A549 (cell line): ENCODE results near the gene SHC4. TPM values are rescaled to one million over a fixed set of nuclear protein-coding genes. Genes with fewer than 3 reads are reported as not detected.

Source experiments
- ATAC-seq, 2 experiments: fragments of 200-7000 bp in 1 of 2; fragments of >200 bp in 1 of 2; cut with Nextera tagmentation in 1 of 2; cut with Tn5 transposase in 1 of 2; 3 replicates each; pipeline versions ENCODE4 v1.8.0 to v1.9.1; 2018 to 2020; ENCODE audit warnings: mild to moderate bottlenecking in 1 of 2, moderate library complexity in 1 of 2
- CTCF ChIA-PET: fragments of 300-600 bp; sonication (Branson Sonifier 250); formaldehyde crosslinking; extraction: SDS; loops from one replicate; lab custom pipeline; 2021; ENCODE audit warnings: antibody characterized with exemption, inconsistent platforms; lab: Yijun Ruan, JAX
- POLR2A ChIA-PET: fragments of 350-600 bp; formaldehyde crosslinking; extraction: SDS; loops from one replicate; lab custom pipeline; 2021; ENCODE audit warnings: antibody characterized with exemption, inconsistent platforms; lab: Yijun Ruan, JAX
- DNase-seq, 2 experiments: peaks; one replicate each; pipeline versions ENCODE4 v3.0.0 to v3.0.0-alpha.2; 2011 to 2016; ENCODE audit warnings: low read depth in 1 of 2, low spot score in 1 of 2
- FAIRE-seq: peaks from 2 replicates; lab custom pipeline; 2011; peaks lifted over from hg19 to GRCh38; lab: Jason Lieb, UNC
- H3K27ac ChIP-seq, 2 experiments: fragments of >200 bp; sonication (Bioruptor Twin); formaldehyde crosslinking; 3 replicates each; pipeline ENCODE4 v1.5.1; 2016 to 2017
- H3K4me1 ChIP-seq: fragments of >200 bp; sonication (Bioruptor Twin); formaldehyde crosslinking; 3 replicates; pipeline ENCODE4 v1.6.1; 2016
- H3K4me2 ChIP-seq: fragments of >200 bp; sonication (Bioruptor Twin); formaldehyde crosslinking; 3 replicates; pipeline ENCODE4 v1.6.1; 2016
- H3K4me3 ChIP-seq: fragments of >200 bp; sonication (Bioruptor Twin); formaldehyde crosslinking; 3 replicates; pipeline ENCODE4 v1.5.1; 2016
- H3K9me3 ChIP-seq: fragments of >200 bp; sonication (Bioruptor Twin); formaldehyde crosslinking; 3 replicates; pipeline ENCODE4 v1.6.1; 2016
- BHLHE40 ChIP-seq: IDR thresholded peaks from 2 replicates; pipeline ENCODE4 v1.6.1; 2012; ENCODE audit warnings: low read depth, low read length, inconsistent platforms
- CHD2 ChIP-seq: fragments of 150-350 bp; IDR thresholded peaks from 2 replicates; pipeline ENCODE4 v1.6.1; 2014; ENCODE audit warnings: low read length; ENCODE audit not compliant: partially characterized antibody
- FOSB ChIP-seq: fragments of 250-450 bp; sonication (Bioruptor Pico); IDR thresholded peaks from 2 replicates; pipeline ENCODE4 v1.5.0; 2020; ENCODE audit warnings: mild to moderate bottlenecking, moderate library complexity
- FOXS1 ChIP-seq: fragments of 250-450 bp; sonication (Bioruptor Pico); IDR thresholded peaks from 2 replicates; pipeline ENCODE4 v1.5.0; 2020; ENCODE audit warnings: mild to moderate bottlenecking, moderate library complexity
- HDAC2 ChIP-seq: fragments of 200-600 bp; sonication (generic); IDR thresholded peaks from 2 replicates; pipeline ENCODE4 v1.6.1; 2016
- KDM1A ChIP-seq: fragments of 200-600 bp; sonication (generic); IDR thresholded peaks from 2 replicates; pipeline ENCODE4 v1.6.1; 2016; ENCODE audit warnings: low read depth, mild to moderate bottlenecking
- POLR2AphosphoS2 ChIP-seq: conservative IDR thresholded peaks from 2 replicates; pipeline ENCODE4 v1.6.1; 2012; ENCODE audit warnings: low read length, improper control_type of control experiment, inconsistent platforms
- RAD21 ChIP-seq, 2 experiments: fragments of >200 bp in 1 of 2; sonication (Bioruptor Twin) in 1 of 2; formaldehyde crosslinking in 1 of 2; IDR thresholded peaks in 1 of 2; conservative IDR thresholded peaks in 1 of 2; 2 replicates in 1 of 2; 3 replicates in 1 of 2; pipeline ENCODE4 v1.6.1; 2012 to 2018; ENCODE audit warnings: inconsistent platforms in 1 of 2
- ZFP36 ChIP-seq: fragments of 450-650 bp; IDR thresholded peaks from 2 replicates; pipeline ENCODE4 v1.6.1; 2014; ENCODE audit warnings: borderline replicate concordance; ENCODE audit not compliant: partially characterized antibody
- ZNF302 ChIP-seq: fragments of 250-450 bp; sonication (Bioruptor Pico); IDR thresholded peaks from 2 replicates; pipeline ENCODE4 v1.9.0; 2021; ENCODE audit warnings: inconsistent platforms, mild to moderate bottlenecking, moderate library complexity
- WGBS: methylation state at CpG from one replicate; pipeline ENCODE4 v1.1.6; 2017; ENCODE audit errors: missing lambda C conversion rate; 5-methylcytosine and 5-hydroxymethylcytosine counted together
- polyA plus RNA-seq, 4 experiments: library from polyadenylated mRNA; depleted of rRNA in 3 of 4; stranded (reverse); fragments of >200 nt; fragmentation: RNase III in 1 of 4; extraction: RNeasy Plus Mini Kit Qiagen cat#74134 plus additional on column Dnase treatment in 1 of 4; gene quantifications; 2 replicates in 3 of 4; 3 replicates in 1 of 4; pipeline ENCODE4 v1.2.3, GENCODE V29; 2011 to 2017
- TF ChIP-seq, protein P1 (sequence below): fragments of >200 bp; sonication (Bioruptor Twin); formaldehyde crosslinking; IDR thresholded peaks from 2 replicates; pipeline ENCODE4 v1.6.1; 2016
- TF ChIP-seq, protein P2 (sequence below): IDR thresholded peaks from 2 replicates; pipeline ENCODE4 v1.6.1; 2012
- TF ChIP-seq, protein P3 (sequence below): IDR thresholded peaks from 2 replicates; pipeline ENCODE4 v1.6.1; 2012; ENCODE audit warnings: low read depth, borderline replicate concordance
- TF ChIP-seq, protein P4 (sequence below): fragments of 450-650 bp; IDR thresholded peaks from 2 replicates; pipeline ENCODE4 v1.6.1; 2014; ENCODE audit warnings: antibody characterized with exemption
- TF ChIP-seq, protein P5 (sequence below): fragments of 150-350 bp; IDR thresholded peaks from 2 replicates; pipeline ENCODE4 v1.6.1; 2014; ENCODE audit warnings: low read depth, mild to moderate bottlenecking, low read length
- TF ChIP-seq, protein P6 (sequence below): fragments of >200 bp; sonication (Bioruptor Twin); formaldehyde crosslinking; IDR thresholded peaks from 3 replicates; pipeline ENCODE4 v1.6.1; 2016
- TF ChIP-seq, protein P7 (sequence below): fragments of 200-600 bp; sonication (generic); IDR thresholded peaks from 2 replicates; pipeline ENCODE4 v1.6.1; 2016; ENCODE audit warnings: antibody characterized with exemption, mild to moderate bottlenecking, moderate library complexity
- TF ChIP-seq, protein P8 (sequence below): fragments of 250-450 bp; sonication (Bioruptor Pico); IDR thresholded peaks from 2 replicates; pipeline ENCODE4 v1.5.0; 2020; ENCODE audit warnings: low read depth, mild to moderate bottlenecking, moderate library complexity

SHC4 gene
- polyA plus RNA-seq, 2 of the 4 experiments (the other 2 are of a cell fraction), result 0.08 to 0.16 TPM

DNA sequence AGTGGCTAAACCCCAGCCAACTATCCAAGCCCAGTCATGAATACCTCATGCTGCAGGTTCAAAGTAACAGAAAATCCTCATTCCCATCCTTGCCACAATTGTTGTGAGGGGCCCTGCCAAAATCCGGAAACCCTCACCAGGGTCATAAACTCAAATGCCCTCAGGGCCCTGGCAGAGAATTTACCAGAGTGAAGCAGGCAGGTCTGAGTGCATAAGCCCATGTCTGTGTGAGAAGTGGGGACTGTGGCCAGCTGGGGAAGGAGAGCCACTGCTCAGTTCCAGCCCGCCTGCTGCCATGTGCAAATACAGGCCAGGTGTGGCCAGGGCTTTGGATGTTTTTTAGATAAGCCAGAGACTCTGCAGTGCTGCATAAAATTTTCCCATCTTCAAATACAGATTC lies 159.8 kb downstream of the SHC4 start:
- ATAC-seq, result no peak
- TF ChIP-seq, protein P1, sequence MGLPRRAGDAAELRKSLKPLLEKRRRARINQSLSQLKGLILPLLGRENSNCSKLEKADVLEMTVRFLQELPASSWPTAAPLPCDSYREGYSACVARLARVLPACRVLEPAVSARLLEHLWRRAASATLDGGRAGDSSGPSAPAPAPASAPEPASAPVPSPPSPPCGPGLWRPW, result no peak
- TF ChIP-seq, protein P2, sequence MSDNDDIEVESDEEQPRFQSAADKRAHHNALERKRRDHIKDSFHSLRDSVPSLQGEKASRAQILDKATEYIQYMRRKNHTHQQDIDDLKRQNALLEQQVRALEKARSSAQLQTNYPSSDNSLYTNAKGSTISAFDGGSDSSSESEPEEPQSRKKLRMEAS, result no peak
- TF ChIP-seq, protein P3, sequence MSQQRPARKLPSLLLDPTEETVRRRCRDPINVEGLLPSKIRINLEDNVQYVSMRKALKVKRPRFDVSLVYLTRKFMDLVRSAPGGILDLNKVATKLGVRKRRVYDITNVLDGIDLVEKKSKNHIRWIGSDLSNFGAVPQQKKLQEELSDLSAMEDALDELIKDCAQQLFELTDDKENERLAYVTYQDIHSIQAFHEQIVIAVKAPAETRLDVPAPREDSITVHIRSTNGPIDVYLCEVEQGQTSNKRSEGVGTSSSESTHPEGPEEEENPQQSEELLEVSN, result no peak
- no peak for TF ChIP-seq BHLHE40
- no peak for TF ChIP-seq KDM1A
- no peak for TF ChIP-seq RAD21 (conservative IDR thresholded peaks at IDR 0.05 in 1 of 2, IDR thresholded peaks at IDR 0.05 in 1 of 2)
- TF ChIP-seq, all 56 proteins: peak for 0
- DNase-seq, result no peak
- no peaks in the 10 kb centered on the region for H3K9me3 ChIP-seq
- H3K4me2 ChIP-seq, result no peak overlapping the region
- no peak overlapping the region for H3K27ac ChIP-seq
- peaks cover 10% of the 10 kb centered on the region; the same call in 2 of the 3 replicates for H3K4me1 ChIP-seq
- 86% methylated on average over 2 of the region's 2 CpGs for WGBS
- no peak overlapping the region for H3K4me3 ChIP-seq
- ChIA-PET POLR2A (no interaction called here), CTCF (interaction anchor here (1.0 to 2.2 kb wide), 3 partner anchors 13 to 446 kb away, joined by 3 to 7 read pairs (median 3); no protein-coding TSS in a partner anchor)
- FAIRE-seq, result no peak

DNA sequence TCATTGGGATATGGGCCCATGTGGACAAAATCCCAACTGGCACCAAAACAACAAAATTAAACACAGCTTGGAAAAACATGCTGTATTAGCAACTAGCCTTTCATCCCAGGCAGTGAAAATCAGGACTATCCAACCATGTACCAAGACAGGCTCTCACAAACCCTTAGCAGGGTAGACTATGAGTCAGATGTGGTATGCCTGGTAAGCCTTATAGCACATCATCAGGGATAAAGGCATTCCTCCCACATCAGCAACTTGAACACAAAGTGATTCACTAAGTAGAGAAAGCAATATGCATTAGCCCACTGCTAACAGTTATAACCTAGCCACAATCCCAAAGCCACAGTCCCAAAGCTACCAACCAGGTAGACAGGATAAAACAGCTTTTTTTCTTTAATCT lies 160.9 kb downstream of the SHC4 start:
- Histone ChIP-seq H3K4me1 (peaks cover 8% of the 10 kb centered on the region; the same call in 2 of the 3 replicates), H3K9me3 (no peaks in the 10 kb centered on the region), H3K4me3 (no peak overlapping the region), H3K4me2 (no peak overlapping the region), H3K27ac (no peak overlapping the region)
- POLR2A ChIA-PET, result no interaction called here
- FAIRE-seq, result no peak
- ATAC-seq, result peak; percentile 37 to 54; a peak in 2 of 6 replicates
- CTCF ChIA-PET, result interaction anchor here (0.7 to 2.2 kb wide), 4 partner anchors 14 to 445 kb away, joined by 3 to 7 read pairs (median 3); no protein-coding TSS in a partner anchor
- TF ChIP-seq, protein P4, sequence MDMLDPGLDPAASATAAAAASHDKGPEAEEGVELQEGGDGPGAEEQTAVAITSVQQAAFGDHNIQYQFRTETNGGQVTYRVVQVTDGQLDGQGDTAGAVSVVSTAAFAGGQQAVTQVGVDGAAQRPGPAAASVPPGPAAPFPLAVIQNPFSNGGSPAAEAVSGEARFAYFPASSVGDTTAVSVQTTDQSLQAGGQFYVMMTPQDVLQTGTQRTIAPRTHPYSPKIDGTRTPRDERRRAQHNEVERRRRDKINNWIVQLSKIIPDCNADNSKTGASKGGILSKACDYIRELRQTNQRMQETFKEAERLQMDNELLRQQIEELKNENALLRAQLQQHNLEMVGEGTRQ, result no peak
- TF ChIP-seq, protein P5, sequence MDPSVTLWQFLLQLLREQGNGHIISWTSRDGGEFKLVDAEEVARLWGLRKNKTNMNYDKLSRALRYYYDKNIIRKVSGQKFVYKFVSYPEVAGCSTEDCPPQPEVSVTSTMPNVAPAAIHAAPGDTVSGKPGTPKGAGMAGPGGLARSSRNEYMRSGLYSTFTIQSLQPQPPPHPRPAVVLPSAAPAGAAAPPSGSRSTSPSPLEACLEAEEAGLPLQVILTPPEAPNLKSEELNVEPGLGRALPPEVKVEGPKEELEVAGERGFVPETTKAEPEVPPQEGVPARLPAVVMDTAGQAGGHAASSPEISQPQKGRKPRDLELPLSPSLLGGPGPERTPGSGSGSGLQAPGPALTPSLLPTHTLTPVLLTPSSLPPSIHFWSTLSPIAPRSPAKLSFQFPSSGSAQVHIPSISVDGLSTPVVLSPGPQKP, result no peak
- TF ChIP-seq POLR2AphosphoS2, result no peak
- no peak for TF ChIP-seq HDAC2
- TF ChIP-seq FOSB, result no peak
- TF ChIP-seq, protein P6, sequence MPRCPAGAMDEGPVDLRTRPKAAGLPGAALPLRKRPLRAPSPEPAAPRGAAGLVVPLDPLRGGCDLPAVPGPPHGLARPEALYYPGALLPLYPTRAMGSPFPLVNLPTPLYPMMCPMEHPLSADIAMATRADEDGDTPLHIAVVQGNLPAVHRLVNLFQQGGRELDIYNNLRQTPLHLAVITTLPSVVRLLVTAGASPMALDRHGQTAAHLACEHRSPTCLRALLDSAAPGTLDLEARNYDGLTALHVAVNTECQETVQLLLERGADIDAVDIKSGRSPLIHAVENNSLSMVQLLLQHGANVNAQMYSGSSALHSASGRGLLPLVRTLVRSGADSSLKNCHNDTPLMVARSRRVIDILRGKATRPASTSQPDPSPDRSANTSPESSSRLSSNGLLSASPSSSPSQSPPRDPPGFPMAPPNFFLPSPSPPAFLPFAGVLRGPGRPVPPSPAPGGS, result no peak
- TF ChIP-seq, protein P7, sequence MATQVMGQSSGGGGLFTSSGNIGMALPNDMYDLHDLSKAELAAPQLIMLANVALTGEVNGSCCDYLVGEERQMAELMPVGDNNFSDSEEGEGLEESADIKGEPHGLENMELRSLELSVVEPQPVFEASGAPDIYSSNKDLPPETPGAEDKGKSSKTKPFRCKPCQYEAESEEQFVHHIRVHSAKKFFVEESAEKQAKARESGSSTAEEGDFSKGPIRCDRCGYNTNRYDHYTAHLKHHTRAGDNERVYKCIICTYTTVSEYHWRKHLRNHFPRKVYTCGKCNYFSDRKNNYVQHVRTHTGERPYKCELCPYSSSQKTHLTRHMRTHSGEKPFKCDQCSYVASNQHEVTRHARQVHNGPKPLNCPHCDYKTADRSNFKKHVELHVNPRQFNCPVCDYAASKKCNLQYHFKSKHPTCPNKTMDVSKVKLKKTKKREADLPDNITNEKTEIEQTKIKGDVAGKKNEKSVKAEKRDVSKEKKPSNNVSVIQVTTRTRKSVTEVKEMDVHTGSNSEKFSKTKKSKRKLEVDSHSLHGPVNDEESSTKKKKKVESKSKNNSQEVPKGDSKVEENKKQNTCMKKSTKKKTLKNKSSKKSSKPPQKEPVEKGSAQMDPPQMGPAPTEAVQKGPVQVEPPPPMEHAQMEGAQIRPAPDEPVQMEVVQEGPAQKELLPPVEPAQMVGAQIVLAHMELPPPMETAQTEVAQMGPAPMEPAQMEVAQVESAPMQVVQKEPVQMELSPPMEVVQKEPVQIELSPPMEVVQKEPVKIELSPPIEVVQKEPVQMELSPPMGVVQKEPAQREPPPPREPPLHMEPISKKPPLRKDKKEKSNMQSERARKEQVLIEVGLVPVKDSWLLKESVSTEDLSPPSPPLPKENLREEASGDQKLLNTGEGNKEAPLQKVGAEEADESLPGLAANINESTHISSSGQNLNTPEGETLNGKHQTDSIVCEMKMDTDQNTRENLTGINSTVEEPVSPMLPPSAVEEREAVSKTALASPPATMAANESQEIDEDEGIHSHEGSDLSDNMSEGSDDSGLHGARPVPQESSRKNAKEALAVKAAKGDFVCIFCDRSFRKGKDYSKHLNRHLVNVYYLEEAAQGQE, result no peak
- TF ChIP-seq FOXS1 (CRISPR knock-in tag), result no peak
- TF ChIP-seq, protein P8, sequence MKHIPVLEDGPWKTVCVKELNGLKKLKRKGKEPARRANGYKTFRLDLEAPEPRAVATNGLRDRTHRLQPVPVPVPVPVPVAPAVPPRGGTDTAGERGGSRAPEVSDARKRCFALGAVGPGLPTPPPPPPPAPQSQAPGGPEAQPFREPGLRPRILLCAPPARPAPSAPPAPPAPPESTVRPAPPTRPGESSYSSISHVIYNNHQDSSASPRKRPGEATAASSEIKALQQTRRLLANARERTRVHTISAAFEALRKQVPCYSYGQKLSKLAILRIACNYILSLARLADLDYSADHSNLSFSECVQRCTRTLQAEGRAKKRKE, result no peak
- TF ChIP-seq RAD21 (conservative IDR thresholded peaks at IDR 0.05 in 1 of 2, IDR thresholded peaks at IDR 0.05 in 1 of 2), result no peak
- TF ChIP-seq ZNF302 (CRISPR knock-in tag), result no peak
- TF ChIP-seq, protein P2, result no peak
- TF ChIP-seq ZFP36, result no peak
- TF ChIP-seq CHD2, result no peak
- DNase-seq, result no peak
